PC-3 (cell line): ENCODE data around the gene COX15.

ENCODE experiments used
- EZH2 ChIP-seq: fragments of 300-600 bp; sonication (generic); IDR thresholded peaks from one replicate; pipeline ENCODE4 v1.6.1; 2017; ENCODE audit warnings: antibody characterized with exemption, mild to moderate bottlenecking, low read length; ENCODE audit not compliant: unreplicated experiment
- EZH2phosphoT487 ChIP-seq: fragments of 300-600 bp; sonication (generic); IDR thresholded peaks from 2 replicates; pipeline ENCODE4 v1.6.1; 2018; ENCODE audit warnings: mild to moderate bottlenecking, antibody characterized with exemption, low read length, borderline replicate concordance

- TF ChIP-seq EZH2 = no peak
- TF ChIP-seq EZH2phosphoT487 = no peak
Observed at GRCh38 chr10:99748823-99749451, 17.0 kb upstream of the COX15 start.
